Type B pancreatic cell (in vitro differentiated cells): ENCODE measurements around the gene WDHD1. TPM values are rescaled to one million over a fixed set of nuclear protein-coding genes. Genes with fewer than 3 reads are reported as not detected.
"Not testable (repeated sequence)": the region's sequence is repeated elsewhere in the genome, so short reads cannot be mapped to it uniquely, and the experiment has no call there.

ENCODE experiments used
- DNase-seq: peaks from one replicate; pipeline ENCODE4 v3.0.0; 2021; ENCODE audit warnings: mixed read lengths; ENCODE audit not compliant: unreplicated experiment; ENCODE audit errors: extremely low spot score
- H3K27ac Mint-ChIP-seq: 2 replicates; pipeline ENCODE4 v1.8.0; 2021; ENCODE audit warnings: mild to moderate bottlenecking, mixed read lengths
- H3K27me3 Mint-ChIP-seq: 2 replicates; pipeline ENCODE4 v1.8.0; 2021; ENCODE audit warnings: mixed read lengths
- H3K36me3 Mint-ChIP-seq: 2 replicates; pipeline ENCODE4 v1.8.0; 2021; ENCODE audit warnings: mixed read lengths
- H3K4me1 Mint-ChIP-seq: one replicate; pipeline ENCODE4 v1.8.0; 2021; ENCODE audit warnings: mixed read lengths; ENCODE audit not compliant: unreplicated experiment
- H3K4me3 Mint-ChIP-seq: 2 replicates; pipeline ENCODE4 v1.8.0; 2021; ENCODE audit warnings: mild to moderate bottlenecking, mixed read lengths
- H3K9me3 Mint-ChIP-seq: 2 replicates; pipeline ENCODE4 v1.8.0; 2021; ENCODE audit warnings: mixed read lengths
- CTCF ChIP-seq: fragments of 200-600 bp; sonication (generic); conservative IDR thresholded peaks from 2 replicates; pipeline ENCODE4 v1.5.0; 2021; ENCODE audit warnings: antibody characterized with exemption, mild to moderate bottlenecking
- total RNA-seq: library from RNA; stranded (reverse); gene quantifications from 2 replicates; pipeline ENCODE4 v1.2.1, GENCODE V29; 2021; ENCODE audit warnings: low replicate concordance

The WDHD1 gene
- total RNA-seq, 1 donor from 2014 or later, result 36.0 TPM

GRCh38 chr14:55026441-55026792, 482 bp downstream of the WDHD1 start:
- H3K4me3 Mint-ChIP-seq, result peak overlapping the region; percentile 93
- peaks cover 9% of the 10 kb centered on the region for H3K36me3 Mint-ChIP-seq
- peak overlapping the region; percentile 91 for H3K27ac Mint-ChIP-seq
- TF ChIP-seq CTCF, result no peak
- DNase-seq, result no peak
- no peaks in the 10 kb centered on the region for H3K9me3 Mint-ChIP-seq
- H3K4me1 Mint-ChIP-seq, result peaks cover 34% of the 10 kb centered on the region
- H3K27me3 Mint-ChIP-seq, result no peaks in the 10 kb centered on the region

- Mint-ChIP-seq H3K9me3 (no peaks in the 10 kb centered on the region), H3K27me3 (no peaks in the 10 kb centered on the region), H3K4me1 (peaks cover 31% of the 10 kb centered on the region), H3K4me3 (peak overlapping the region; percentile 93), H3K27ac (peak overlapping the region; percentile 91), H3K36me3 (peaks cover 9% of the 10 kb centered on the region)
- no peak for TF ChIP-seq CTCF
- DNase-seq, result no peak
Measured at GRCh38 chr14:55025948-55026347, 951 bp downstream of the WDHD1 start.

GRCh38 chr14:55024365-55024764, 2.5 kb downstream of the WDHD1 start:
- DNase-seq, H3K9me3 Mint-ChIP-seq, H3K27me3 Mint-ChIP-seq: not testable (repeated sequence)
- Mint-ChIP-seq H3K36me3 (peaks cover 16% of the 10 kb centered on the region), H3K4me1 (peaks cover 31% of the 10 kb centered on the region), H3K4me3 (peak overlapping the region; percentile 48), H3K27ac (peak overlapping the region; percentile 73)

- no peak for DNase-seq
- H3K4me3 Mint-ChIP-seq, result no peak overlapping the region
- no peak for TF ChIP-seq CTCF
- peaks cover 21% of the 10 kb centered on the region for H3K36me3 Mint-ChIP-seq
- no peaks in the 10 kb centered on the region for H3K9me3 Mint-ChIP-seq
- no peak overlapping the region for H3K27ac Mint-ChIP-seq
- no peaks in the 10 kb centered on the region for H3K27me3 Mint-ChIP-seq
- peaks cover 11% of the 10 kb centered on the region for H3K4me1 Mint-ChIP-seq
Measured at GRCh38 chr14:55019968-55020554, 6.8 kb downstream of the WDHD1 start.

GRCh38 chr14:55015006-55015405, 11.9 kb downstream of the WDHD1 start:
- no peak for TF ChIP-seq CTCF
- H3K9me3 Mint-ChIP-seq, result no peaks in the 10 kb centered on the region
- H3K36me3 Mint-ChIP-seq, result peaks cover 30% of the 10 kb centered on the region
- no peak overlapping the region for H3K4me3 Mint-ChIP-seq
- H3K27ac Mint-ChIP-seq, result no peak overlapping the region
- no peaks in the 10 kb centered on the region for H3K27me3 Mint-ChIP-seq
- no peak for DNase-seq
- no peaks in the 10 kb centered on the region for H3K4me1 Mint-ChIP-seq

GRCh38 chr14:55005071-55005470, 21.8 kb downstream of the WDHD1 start:
- no peaks in the 10 kb centered on the region for H3K4me1 Mint-ChIP-seq
- H3K9me3 Mint-ChIP-seq, result no peaks in the 10 kb centered on the region
- no peak for DNase-seq
- no peaks in the 10 kb centered on the region for H3K27me3 Mint-ChIP-seq
- H3K36me3 Mint-ChIP-seq, result peaks cover 7% of the 10 kb centered on the region
- H3K4me3 Mint-ChIP-seq, result no peak overlapping the region
- TF ChIP-seq CTCF, result no peak
- no peak overlapping the region for H3K27ac Mint-ChIP-seq
